Measurements from ENCODE around the gene CPLANE2.
"Not testable (repeated sequence)": the region's sequence is repeated elsewhere in the genome, so short reads cannot be mapped to it uniquely, and the experiment has no call there.

CPLANE2 gene

DNA sequence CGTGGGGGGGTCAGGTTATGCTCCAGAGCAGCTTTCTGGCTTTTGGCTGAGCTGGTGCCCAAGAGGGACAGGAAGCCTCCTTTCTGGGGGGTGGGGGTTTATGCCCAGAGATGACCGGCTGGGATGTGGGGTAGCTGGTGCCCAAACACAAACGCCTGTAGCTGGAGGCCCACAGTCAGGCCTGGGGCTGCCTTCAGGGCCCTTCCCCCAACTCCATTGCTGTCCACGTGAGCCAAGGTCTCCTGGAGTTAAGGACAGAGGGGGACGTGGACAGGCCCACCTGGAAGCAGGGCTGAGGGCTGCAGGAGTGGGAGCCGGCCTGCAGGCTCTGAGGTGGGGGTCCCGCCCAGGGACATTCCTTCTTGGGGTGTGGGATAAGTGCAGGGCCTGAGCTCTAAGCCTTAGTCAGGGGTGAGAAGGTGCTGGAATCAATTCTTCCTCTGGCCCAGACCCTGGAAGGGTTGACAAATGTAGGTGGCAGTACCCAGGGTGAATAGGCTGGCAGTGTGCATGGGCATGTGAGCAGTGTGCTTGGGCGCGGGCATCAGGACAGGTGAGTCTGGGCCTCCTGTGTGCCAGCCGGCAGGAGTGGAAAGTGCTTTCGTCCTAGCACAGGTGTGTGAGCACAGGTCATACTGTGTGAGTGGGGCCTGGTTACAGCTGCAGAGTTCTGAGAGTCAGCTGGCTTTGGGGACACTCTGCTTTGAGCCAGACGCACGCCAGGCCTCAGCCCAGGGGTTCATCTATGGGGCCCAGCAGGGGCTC lies 6.8 kb downstream of the CPLANE2 start:
- DNase-seq: no peak

DNA sequence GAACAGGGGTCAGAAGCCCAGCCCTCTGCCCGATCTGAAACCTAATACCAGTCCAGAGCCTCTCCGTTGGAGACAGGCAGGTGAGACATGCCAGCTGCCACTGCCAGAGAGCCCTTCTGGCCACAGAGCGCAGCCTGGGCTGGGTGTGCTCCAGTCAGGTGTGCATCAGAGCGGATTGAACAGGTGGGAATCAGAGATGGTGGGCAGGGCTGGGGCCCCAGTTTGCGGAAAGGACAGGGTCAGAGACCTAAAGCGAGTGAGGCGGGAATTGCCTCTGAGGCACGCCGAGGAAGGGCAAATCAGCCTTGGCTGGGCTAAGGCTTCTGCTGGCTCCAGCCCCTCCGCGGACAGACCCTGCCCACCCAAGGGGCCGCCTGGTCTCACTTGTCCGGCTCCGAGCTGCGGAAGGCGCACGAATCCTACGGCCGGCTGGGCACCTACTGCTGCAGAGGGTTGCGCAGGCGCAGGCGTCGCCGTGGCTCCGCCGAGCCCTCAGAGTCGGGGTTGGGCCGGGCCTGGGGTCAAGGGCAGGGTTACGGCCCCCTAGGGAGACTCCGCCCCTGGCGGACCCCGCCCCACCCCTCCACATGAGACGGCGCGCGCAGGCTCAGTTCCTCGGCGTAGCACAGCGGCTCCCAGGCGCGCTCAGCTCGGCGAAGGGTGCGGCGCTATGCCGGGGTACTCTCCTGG lies 10.3 kb downstream of the CPLANE2 start:
- DNase-seq: no peak

DNA sequence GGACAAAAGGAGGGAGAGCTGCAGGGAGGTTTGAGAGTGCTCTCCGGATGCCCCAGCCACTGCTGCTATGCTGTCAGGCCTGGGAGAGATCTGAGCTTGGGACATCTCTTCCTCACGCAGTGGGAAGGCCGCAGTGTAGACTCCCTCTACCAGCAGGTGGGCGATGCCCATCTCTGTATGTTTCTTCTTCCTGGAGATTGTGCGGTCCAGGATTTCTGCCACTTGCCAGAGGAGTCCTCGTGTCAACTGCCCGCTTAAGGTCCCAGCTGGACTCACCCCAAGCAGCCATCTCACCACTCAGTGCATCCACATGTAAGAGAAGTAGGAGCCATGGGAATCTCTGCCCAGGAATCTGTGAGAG lies 10.9 kb downstream of the CPLANE2 start:
- DNase-seq: no peak

DNA sequence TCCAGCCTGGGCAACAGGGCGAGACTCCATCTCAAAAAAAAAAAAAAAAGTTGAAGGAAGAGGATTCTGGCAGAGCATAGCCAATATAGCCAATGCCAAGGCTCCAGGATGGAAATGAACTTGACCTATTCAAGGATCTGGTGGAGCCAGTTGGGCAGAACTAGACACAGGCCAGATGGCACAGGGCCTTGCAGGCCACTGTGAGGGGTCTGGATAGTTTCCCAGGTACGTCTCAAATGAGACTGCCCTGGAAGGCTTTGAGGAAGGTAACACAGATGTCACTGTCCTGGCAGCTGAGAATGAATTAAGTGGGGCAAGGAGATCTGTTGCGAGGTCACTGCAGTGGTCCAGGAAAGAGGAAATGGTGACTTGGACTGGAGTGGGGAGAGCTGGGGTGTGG lies 12.5 kb downstream of the CPLANE2 start:
- no peak for DNase-seq

DNA sequence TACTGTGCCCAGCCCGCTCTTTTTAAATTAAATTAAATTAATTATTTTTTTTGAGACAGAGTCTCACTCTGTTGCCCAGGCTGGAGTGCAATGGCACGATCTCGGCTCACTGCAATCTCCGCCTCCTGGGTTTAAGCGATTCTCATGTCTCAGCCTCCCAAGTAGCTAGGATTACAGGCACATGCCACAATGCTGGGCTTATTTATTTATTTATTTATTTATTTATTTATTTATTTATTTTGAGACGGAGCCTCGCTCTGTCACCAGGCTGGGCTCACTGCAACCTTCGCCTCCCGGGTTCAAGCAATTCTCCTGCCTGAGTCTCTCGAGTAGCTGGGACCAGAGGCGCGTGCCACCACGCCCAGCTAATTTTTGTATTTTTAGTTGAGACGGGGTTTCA lies 14.3 kb downstream of the CPLANE2 start:
- not testable (repeated sequence) for DNase-seq

DNA sequence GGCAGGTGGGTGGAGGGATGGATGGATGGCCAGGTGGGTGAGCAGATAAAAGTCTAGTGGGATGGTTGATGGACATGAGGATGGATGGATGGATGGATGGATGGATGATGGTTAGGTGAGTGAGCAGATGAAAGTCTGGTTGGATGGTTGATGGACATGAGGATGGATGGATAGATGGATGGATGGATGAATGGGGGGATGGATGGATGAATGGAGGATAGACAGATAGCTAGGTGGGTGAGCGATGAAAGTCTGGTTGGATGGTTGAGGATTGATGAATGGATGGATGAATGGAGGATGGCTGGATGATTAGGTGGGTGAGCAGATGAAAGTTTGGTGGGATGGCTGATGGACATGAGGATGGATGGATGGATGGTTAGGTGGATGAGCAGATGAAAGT lies 15.5 kb downstream of the CPLANE2 start:
- no peak for DNase-seq

DNA sequence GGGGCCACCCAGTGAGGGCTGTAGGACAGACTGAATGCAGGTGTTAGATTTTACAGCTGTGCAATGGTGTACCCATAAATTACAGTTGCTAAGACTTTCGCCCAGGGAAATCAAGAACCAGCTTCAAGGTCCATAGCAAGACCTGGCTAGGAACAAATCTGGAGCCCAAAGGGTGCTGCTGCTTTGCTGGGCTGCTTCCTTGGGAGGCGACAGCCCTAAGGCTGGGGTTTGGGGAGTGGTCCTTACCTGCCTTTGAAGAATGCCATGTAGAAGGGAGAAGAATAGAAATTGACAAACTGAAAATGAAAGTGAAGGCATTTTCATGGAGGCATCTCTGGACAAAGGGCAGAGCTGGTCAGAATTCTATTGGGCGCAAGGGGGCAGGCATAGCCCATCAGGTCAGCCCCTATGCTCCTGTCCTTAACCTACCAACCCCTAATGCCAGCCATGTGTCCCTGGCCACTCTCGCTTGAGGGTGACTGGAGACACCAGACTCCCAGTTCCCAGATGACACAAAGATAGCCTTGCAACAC lies 16.9 kb downstream of the CPLANE2 start:
- no peak for DNase-seq

DNA sequence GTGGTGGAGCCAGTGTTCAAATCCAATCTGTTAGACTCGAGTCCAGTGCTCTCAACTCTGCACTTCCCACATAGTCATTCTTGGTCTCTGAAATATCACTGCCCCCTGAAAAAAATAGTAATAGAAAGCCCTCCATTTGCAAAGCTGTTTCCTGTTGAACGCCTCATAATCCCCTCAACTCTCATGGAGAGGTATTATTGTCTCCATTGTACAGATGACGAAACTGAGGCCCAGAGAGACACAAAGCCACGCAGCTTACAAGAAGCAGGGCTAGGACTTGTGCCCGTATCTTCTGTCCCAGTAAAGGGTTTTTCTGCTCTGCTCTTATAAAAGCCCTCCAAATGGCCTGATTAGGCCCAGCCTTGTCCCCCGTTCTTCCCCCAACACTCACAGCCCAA lies 18.3 kb downstream of the CPLANE2 start:
- no peak for DNase-seq

DNA sequence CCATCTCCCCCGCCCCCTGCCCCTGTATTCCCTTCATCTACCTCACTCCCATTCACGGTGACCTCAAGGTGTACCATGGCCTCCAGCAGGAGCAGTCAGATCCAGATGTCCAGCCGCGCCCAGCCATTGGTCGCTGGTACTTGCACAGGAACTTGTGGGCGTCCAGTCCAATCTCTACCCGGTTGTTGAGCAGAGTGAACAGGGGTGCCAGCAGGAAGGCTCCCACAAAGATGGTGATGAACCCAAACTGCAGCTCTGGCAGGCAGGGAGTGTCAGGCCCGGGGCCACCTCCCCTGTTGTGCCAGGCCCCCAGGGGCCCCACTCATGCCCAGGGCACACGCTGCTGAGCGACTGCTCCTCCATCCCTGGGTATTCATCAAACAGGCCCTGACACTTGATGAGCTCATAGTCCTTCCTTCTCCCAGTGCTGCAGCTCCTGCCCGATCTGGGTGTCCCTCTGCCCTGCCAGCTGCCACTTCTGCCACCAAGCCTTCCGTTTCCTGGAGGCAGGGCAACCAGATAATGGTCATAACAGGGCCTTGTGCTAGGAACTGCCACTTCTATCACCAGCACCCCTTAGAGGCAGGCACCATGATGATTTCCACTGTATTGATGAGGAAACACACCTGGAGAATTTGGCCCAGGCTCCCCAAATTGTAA lies 18.8 kb downstream of the CPLANE2 start:
- DNase-seq: no peak

DNA sequence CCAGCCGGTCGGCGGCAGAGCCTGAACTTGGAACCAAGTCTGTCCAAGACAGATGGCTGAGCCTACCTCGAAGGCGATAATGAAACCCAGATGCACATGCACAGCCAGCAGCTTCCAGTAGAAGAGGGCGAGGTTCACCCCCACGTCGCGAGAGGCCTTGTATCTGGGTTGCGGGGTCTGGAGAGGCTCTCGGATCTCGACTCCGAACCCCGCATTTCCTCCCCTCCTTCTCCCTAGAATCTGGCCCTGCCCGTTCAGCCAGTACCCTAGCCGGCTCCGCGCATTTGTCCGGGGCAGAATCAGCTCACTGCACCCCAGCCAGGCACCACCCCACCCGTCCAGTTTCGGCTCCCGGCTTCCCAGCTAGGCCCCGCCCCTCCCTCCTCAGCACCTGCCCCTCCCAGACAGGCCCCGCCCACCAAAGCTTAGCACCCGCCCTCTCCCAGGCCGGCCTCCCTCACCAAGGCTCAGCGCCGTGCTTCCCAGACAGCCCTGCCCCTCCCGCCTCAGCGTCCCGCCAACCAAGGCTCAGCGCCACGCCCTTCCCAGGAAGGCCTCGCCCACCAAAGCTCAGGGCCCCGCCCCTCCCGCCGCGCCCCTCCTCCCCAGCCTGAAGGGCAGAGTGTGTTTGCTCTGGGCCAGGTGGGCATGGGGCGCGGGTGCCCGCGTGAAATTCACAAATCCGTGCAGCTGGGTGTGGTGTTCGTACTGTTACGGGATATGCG lies 19.8 kb downstream of the CPLANE2 start:
- DNase-seq: peak; percentile 97

DNA sequence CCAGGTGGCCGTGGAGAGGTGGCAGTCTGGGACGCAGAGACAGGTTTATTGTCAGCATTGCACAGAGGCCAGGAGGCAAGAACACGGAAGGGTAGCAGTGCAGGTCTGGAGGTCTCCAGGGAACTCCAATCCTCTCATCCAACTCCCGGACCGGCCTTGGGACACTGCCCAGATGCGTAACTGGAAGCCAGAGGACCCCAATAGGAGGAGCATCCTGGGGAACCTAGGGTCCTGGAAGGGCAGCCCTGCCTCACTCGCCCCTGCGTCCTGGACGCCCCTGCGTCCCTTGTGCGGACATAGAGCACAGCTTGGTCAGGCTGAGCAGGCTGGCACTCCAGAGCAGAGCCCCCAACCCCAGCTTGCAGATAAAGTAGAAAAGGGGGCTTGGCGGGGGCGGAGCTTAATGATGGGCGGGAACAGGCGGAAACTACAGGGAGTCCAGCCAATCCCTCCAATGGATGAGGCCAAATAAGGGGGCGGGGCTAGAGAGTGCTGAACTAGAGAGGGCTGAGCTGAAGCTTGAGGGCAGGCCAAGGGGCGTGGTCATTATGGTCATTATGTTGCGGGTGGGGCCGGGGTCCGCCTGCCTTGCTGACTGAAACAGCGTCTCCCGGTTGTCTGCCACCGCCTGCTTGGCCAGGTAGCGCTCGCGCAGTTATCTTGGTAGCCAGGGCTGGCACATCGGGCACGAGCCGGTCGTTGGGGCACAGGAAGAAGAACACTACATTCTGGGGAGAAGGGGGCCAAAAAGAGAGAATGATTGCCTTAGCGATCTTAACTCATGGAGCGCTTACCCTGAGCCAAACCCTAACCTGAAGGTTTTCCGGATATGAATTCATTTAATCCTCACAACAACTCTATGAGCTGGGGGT lies 20.9 kb downstream of the CPLANE2 start:
- DNase-seq: peak; percentile 81

DNA sequence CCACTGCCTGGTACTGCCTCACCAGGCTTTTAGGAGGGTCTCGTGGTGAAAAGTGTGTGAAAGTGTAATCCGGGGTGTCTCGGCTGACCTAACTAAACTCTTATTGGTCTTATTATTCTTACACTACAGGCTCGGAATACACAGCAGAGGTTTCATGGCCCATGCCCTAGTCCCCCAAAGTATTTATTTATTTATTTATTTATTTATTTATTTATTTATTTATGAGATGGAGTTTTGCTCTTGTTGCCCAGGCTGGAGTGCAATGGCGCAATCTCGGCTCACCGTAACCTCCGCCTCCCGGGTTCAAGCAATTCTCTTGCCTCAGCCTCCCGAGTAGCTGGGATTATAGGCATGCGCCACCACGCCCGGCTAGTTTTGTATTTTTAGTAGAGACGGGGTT lies 21.7 kb downstream of the CPLANE2 start:
- DNase-seq: not testable (repeated sequence)

DNA sequence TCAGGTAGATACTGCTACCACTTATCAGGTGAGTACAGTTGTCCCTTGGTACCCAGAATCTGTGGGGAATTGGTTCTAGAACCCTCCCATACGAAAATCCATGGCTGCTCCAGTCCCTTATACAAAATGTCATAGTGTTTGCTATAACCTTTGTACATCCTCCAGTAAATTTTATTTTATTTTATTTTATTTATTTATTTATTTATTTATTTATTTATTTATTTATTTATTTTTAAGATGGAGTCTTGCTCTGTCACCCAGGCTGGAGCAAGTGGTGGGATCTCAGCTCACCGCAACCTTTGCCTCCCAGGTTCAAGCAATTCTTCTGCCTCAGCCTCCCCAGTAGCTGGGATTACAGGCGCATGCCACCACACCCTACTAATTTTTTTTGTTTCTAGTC lies 23.4 kb downstream of the CPLANE2 start:
- not testable (repeated sequence) for DNase-seq

DNA sequence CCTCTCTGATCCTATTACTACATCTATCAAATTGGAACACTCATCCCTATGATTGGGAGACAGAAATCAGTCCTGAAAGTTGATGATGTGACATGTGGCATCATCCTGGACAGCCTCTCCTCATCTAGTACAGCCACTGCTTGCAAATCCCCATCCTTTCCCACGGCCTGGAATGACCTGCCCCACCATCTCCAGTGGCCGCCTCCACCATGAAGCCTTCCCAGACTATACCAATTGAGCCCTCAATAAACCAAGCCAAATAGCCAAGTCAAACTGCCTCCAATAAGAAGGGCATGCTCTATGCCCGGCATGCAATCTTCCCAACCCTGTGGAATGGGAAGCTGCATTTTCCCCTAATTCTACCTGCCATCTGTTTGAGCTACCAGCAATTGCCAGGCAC lies 24.0 kb downstream of the CPLANE2 start:
- DNase-seq: no peak

DNA sequence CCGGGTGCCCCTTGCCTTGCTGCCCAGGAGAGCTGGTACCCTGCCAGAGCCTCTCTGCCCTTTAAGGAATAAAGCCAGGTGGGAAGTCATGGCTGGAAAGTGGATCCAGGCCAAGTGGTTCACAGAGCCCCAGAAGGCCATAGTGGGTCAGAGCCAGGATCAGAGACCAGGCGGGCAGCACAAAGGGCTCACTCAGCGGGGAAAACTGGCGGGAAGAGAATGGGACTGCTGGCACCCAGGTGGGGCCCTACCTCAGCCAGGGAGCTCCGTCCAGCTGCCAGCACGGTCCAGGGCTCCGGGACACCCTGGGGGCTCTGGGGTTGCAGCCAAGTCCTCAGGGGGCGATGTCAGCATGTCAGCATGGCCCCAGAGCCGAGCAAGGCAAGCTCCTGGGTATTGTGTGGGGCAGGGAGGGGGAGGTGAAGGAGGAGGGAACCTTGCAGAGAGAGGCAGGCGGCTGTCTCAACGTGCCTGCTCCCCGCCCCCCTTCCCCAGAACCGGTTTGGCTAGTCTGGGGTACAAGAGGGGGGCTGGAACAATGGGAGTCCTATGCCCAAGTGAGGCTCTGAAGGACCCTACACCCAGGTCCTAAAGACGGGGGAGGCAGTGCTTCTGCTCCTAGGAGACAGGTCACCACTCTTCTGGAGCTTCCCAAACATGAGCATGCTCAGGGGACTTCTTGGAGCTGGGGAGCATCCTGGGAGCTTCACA lies 24.6 kb downstream of the CPLANE2 start, which contains the start of gene ARHGEF19:
Gene ARHGEF19 (minus strand): TSS at position 402 of the 711 bp plus-strand sequence. CDS start 3,598 bp downstream, outside the sequence.
- DNase-seq: no peak

DNA sequence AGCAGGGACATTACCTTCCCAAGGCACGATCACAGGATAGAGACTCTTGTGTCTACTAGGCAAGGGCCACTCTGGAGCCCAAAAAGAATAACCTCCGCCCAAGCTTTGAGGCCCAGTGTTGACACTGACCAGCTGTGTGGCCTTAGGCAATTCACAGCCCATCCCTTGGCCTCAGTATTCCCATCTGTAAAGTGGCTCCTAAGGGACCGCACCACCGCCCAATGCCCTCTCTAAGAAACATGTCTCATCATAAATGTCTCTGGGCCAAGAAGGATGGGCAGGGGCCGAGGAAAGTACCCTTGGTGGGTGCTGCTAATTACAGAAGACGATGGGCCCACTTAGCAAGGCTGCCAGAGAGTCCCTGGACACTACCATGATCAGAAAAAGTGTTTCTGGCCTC lies 25.2 kb downstream of the CPLANE2 start:
- DNase-seq: no peak

DNA sequence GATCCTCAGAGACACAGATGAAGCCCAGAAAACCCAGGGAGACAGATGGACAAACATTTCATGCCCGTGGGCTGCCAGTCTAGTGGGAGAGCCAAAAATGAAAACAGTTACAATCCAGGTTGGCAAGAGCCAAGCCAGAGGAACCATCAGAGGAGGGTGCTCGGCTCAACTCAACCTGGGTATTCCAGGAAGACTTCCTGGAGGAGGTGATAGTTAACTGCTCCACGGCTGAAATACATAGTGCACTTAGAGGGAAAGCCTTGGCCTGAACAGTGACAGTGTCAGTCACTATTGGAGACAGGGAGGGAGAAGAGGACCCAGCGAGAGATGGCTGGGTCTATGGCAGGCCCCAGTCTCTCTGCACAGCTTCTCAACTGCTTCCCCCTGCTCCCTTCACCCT lies 26.4 kb downstream of the CPLANE2 start:
- no peak for DNase-seq

DNA sequence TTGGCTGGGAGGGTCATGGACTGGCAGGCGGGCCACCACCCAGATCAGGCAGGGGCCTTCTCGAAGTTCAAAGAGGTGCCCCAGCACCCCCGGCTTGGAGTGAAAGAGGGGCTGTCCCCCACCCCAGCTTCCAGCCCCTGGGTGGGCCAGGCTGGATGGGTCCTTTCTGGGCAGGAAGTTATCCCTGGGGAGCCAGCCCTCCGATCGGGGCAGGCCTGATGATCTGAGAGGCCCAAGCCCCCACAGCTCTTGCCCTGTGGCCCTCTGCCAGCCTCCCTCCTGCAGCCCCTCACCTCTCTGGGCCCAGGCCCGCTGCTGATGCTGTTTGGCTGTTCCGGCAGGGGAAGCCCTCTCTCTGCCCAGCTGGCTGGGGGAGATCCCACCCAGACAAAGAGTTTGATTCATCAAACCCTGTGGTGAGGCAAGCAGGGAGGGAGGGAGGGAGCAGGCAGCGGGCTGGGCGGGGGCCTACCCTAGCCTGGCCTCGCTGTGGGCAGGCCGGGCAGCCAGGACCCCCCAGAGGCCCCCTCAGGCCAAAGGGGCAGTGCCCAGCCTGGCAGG lies 27.1 kb downstream of the CPLANE2 start:
- DNase-seq: no peak

DNA sequence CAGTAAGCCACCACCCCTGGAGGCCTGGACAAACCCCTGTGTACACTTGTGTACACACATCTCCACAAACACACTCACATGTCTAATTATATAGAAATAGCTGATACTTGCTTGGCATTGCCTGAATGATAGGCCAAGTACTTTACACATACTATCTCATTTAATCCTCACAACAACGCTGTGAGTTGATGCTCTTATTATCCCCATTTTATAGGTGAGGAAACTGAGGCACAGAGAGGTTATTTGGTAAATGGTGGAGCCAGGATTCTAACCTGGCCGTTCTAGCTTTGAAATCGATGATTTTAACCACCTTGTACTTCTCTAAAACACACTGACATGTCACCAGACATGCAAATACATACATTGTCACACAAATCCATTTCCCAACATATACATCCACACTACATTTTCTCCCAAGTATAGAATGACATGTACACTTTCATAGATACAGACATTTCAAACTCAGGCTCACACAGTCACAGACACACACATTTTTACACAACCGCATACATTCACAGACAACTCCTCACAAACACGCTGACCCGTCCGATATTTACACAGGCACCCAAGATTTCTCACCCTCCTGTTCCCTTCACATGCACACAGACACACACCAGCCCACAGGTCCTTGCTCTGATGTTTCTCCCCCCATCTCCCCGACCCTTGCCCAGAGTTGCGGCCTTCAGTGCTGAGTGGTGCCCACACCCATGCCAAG lies 27.7 kb downstream of the CPLANE2 start:
- DNase-seq: no peak

DNA sequence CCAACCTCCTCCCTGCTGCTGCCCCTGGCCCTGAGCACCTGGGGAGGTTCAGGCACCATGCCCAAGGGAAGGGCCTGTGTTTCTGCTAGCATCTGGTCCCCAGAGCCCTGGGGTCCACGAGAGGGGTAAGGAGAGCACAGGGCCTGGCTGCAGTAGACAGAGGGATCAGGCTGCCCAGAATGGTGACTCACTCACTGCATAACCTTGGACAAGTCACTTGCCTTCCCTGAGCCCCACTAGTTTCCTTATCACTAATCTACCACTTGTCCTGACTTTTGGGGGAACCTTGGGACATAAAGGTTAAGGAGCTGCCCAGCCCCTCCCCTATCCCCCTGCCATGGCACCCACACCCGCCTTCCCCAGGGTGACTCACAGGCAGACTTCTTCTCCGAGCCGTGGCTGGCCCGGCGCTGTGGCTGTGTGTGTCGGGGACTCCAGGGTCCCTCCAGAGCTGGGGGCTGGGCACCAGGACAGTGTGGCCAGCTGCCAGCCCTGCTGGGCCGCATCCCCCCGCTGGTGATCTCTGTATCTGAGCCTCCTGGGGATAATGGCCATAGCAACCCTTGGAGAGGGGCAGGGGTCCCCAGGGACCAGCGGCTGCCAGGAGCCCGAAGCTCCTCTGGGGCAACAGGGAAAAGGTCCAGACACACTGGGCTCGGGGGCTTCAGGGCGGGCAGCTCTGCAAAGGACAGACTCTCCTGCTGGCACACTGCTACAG lies 28.6 kb downstream of the CPLANE2 start:
- DNase-seq: no peak

Measured in activated effector memory CD4-positive, alpha-beta T cell treated with anti-CD3 and anti-CD28 coated beads, Interleukin-2, amount 50 U/mL, for 16 hours (primary cell).